NK-92 (cell line): ENCODE results near the gene GALNT2.

Source experiments
- DNase-seq: peaks from one replicate; lab custom pipeline; 2025; ENCODE audit not compliant: unreplicated experiment; lab: John Stamatoyannopoulos, UW

The GALNT2 gene

DNA sequence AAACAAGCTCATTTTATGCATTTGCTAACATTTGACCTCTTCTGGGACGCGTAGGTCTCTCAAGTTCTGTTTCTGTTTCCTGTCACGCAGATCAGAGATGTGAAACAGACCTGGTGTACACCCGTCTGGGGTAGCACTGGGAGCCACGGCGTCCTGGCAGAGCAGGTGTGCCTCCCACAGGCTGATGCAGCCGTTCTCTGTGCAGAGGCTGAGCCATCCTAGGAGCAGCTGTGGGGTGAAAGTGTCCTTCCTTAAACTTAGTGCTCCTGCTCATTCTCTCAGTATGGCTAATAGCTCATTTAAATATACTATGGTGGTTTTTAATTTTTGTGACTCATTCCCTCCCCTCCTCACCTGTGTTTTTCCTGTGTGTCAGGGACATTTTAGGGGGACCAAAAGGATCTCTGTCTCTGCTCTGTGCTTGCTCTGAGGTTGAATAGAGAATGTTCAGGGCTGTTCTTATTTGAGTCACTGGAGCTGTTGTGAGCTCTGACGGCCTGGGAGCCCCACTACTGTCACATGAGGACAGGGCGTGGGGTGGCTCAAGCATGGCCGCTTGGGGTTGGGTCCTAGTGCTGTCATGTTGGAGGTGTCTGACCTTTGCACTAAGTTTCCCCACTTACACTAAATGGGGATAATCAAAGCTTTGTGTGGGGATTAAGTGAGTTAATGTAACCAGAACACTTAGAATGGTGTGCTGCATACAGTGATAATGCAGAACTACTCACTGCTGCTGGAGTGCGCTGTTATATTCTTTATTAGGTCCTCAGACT lies 43.0 kb downstream of the GALNT2 start:
- no peak for DNase-seq

- DNase-seq = no peak
Measured at GRCh38 chr1:230110971-230111370, 43.9 kb downstream of the GALNT2 start.

- DNase-seq = no peak
Measured at GRCh38 chr1:230112131-230112701, 45.2 kb downstream of the GALNT2 start.

- no peak for DNase-seq
Measured at GRCh38 chr1:230112782-230113181, 45.7 kb downstream of the GALNT2 start.

- DNase-seq = no peak
Measured at GRCh38 chr1:230113235-230113592, 46.2 kb downstream of the GALNT2 start.

GRCh38 chr1:230113593-230114236 lies 46.7 kb downstream of the GALNT2 start:
- DNase-seq = no peak

DNA sequence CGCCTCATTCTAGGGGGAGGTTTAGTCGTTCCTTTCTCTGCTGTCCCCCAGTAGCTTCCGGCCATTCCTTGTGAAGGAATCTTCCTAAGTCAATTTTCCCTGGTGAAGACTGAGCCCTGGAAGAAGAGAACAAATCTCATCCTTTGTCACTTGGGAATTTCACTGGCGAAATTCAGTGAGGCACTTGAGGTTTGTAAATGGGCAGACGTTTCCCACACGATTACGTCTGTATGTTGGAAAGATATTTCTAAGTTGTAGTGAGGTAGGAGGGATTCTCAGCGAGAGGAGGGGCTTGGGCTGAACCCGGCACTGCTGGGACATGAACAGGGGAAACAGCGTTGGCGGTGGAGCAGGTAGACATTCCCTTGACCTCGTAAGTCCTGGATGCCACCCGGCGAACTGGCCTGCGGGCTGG lies 47.2 kb downstream of the GALNT2 start:
- DNase-seq = no peak

- DNase-seq = no peak
Measured at GRCh38 chr1:230117694-230118093, 50.7 kb downstream of the GALNT2 start.

DNA sequence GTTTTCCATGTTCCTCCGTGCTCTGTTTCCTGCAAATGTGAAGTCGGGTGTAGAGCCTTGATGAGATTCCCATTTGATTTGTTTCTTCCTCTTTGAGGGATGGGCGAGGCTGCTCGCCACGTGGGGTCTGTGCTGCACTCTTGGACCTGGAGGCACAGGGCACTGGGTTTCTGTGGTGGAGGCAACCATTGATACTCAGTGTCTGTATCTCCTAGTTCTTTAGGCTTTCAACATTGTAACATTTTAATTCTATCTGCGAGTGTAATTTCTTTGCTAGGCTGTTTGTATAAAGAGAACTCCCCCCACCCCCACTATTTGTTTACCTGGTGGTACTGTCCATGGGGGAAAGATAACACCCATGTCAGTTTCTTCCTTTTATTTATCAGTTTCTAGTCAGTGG lies 52.3 kb downstream of the GALNT2 start:
- DNase-seq = no peak

GRCh38 chr1:230120289-230120920 lies 53.4 kb downstream of the GALNT2 start:
- DNase-seq = no peak

- no peak for DNase-seq
Measured at GRCh38 chr1:230120921-230121381, 53.9 kb downstream of the GALNT2 start.

GRCh38 chr1:230121950-230122349 lies 54.9 kb downstream of the GALNT2 start:
- DNase-seq = no peak

GRCh38 chr1:230122366-230123279 lies 55.6 kb downstream of the GALNT2 start:
- no peak for DNase-seq

DNA sequence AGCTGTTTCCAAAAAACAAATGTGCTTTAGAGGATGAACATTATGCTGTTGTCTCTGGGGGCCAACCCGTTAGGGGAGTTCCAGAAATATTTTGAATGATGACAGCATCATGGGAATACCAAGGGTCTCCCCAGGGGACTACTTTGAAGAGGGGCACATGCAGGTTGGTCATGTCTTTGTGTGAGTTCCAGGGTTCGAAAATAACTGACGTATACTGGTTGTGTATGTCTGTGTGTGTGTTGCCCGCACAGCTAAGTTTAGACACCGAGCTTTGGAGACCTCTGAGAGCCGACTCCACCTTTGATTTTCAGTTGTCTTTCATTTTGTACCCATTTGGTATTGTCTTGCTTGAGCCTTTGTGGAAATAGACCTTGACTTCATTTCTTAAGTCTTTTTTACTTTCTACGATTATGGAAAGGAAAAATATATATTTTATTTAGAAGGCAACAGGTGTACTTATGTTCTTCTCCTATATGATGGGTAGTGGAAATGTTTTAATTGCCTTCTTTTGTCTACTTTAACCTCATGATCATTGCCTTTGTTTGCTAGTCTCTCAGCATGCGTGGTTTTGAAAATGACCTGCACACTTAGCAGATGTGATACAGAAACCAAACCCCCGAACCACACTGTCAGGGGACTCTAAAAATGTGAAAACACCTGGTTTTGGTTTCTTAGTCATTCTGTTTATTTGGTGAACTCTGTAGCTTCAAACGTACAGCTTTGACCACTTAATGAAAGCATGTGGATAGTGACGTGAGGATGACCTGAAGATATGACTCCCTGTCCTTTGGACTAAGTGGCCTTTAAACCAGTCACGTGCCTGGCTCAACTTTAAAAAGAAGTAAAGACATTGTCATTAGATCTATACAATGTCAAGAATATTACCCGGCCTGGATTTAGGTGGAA lies 56.5 kb downstream of the GALNT2 start:
- no peak for DNase-seq

DNA sequence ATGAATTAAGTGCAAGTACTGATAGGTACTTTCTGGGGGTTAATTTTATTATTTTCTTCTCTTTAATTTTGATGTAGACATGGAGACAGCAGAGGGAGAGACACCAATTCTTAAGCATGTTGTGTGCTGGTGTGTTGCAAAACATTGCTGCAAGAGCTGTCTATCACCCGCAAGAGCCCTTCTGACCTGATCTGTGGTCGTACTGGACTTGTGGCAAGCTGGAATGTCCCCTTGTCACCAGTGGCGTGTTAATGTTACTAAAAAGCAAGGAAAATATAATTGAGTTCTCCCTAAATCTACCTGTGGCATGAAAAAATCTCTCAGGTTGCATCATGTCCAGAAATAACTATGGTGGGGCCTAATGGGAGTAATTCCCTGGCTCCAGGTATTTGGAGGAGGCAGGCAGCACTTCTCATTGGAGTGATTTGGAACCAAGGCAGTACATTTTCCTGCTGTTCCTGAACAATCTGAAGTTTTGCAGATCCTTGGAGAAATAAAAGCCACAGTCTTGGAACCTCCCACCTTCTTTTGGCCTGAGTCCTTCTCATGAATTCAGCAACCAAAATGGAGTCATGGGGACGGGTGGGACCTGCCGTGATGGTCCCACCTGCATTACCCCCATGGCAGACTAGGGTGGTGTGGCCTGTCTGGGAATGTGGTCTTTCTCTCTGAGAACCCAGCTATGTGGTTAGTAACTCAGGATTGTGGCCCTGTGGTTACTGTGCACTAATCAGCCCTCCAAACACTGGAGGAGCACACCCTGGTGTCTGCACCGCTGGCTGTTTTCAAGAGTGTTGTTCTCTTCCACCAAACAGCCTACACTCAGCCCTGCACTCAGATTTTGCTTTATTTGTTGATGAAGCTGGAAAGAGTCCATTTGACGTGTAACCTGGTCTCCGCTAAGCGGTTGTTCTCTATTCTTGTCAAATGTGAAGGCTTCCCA lies 57.4 kb downstream of the GALNT2 start:
- DNase-seq = no peak

DNA sequence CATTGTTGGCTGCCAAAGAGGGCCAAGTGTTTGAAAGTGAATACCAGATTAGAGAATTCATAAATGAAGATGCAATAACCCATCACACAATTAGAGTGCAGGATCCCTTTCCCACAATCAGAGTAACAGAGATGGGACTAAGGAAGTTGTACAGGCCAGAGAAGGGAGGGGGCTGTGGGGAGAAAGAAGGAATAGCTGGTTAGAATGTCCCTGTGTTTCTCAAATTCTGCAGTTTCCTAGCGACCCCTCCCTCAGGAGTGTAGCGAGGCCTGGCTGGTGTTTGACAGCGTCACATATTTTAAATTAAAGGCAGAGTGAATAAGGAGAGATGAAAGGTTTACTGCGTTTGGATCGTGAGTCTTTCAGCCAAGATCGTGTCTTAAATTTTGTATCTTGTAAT lies 58.1 kb downstream of the GALNT2 start:
- no peak for DNase-seq

DNA sequence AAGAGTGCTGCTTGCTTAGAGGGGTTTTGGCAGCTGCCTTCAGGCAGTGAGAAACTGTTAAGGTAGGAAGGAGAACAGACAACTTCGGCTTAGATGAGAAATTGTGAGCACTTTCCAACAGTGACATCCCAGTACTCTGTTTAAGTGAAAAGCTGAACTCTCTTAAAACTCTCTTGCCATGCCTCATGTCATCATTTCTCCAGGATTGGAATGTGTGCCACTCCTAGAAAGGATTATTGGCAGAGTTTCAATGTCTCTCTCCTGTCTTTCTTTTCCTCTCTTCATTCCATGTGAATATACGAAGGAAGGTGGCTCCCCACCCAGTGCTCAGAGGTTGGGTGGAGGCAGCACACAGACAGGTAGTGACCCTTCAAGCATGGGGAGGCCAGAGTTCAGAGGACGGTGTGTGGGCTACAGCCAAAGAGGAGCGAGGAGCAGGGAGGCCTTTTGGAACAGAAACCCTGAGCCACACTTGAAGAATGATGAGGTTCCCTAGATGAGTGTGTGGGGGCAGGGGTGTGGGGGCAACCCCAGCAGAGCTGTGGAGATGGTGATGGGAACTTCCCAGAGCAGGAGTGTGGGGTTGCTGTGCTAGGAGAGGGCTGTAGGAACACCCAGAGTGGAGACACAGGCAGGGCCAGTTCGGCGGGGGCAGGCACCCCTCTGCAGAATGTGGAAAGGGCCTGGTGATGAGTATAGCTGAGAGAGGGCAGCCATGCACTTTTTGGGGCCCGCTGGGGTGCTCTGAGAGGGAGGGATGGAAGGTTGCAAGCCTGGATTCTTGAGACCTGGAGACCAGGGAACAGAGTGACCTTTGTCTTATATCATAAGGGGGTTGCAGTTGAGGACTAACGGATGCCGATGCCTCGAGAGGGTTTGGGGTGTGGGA lies 58.8 kb downstream of the GALNT2 start:
- DNase-seq = no peak
